HepG2 (cell line): Measurements from ENCODE around the gene CFAP221. TPM values are rescaled to one million over a fixed set of nuclear protein-coding genes. Genes with fewer than 3 reads are reported as not detected.

Experiments
- BRF2 ChIP-seq: sonication (generic); formaldehyde crosslinking; IDR thresholded peaks from 2 replicates; pipeline ENCODE4 v1.8.1; 2022; ENCODE audit warnings: mild to moderate bottlenecking, missing genetic modification reagents
- MAX ChIP-seq: IDR thresholded peaks from 2 replicates; pipeline ENCODE4 v1.6.1; 2012; ENCODE audit warnings: inconsistent platforms
- MLX ChIP-seq: IDR thresholded peaks from 2 replicates; pipeline ENCODE4 v1.6.1; 2016
- MXD1 ChIP-seq: sonication (generic); formaldehyde crosslinking; IDR thresholded peaks from 2 replicates; pipeline ENCODE4 v1.4.0; 2020; ENCODE audit warnings: mild to moderate bottlenecking, missing genetic modification reagents
- PCBP1 ChIP-seq: fragments of 200-400 bp; formaldehyde crosslinking; IDR thresholded peaks from 2 replicates; pipeline ENCODE4 v1.6.1; 2017; ENCODE audit warnings: mild to moderate bottlenecking, low read depth, low read length, borderline replicate concordance
- RAD51 ChIP-seq: fragments of 450-650 bp; IDR thresholded peaks from 2 replicates; pipeline ENCODE4 v1.6.1; 2016; ENCODE audit warnings: borderline replicate concordance
- SAP130 ChIP-seq: IDR thresholded peaks from 2 replicates; pipeline ENCODE4 v1.6.1; 2016; ENCODE audit warnings: low read depth
- SMC3 ChIP-seq: IDR thresholded peaks from 2 replicates; pipeline ENCODE4 v1.6.1; 2011; ENCODE audit warnings: low read length, improper control_type of control experiment
- TBX2 ChIP-seq: sonication (generic); formaldehyde crosslinking; IDR thresholded peaks from 2 replicates; pipeline ENCODE4 v1.5.0; 2020; ENCODE audit warnings: missing genetic modification reagents, mild to moderate bottlenecking, borderline replicate concordance
- ZKSCAN5 ChIP-seq: sonication (generic); formaldehyde crosslinking; IDR thresholded peaks from 2 replicates; pipeline ENCODE4 v1.5.1; 2020; ENCODE audit warnings: mild to moderate bottlenecking, missing genetic modification reagents
- ZNF30 ChIP-seq: sonication (generic); formaldehyde crosslinking; IDR thresholded peaks from 2 replicates; pipeline ENCODE4 v1.5.0; 2020; ENCODE audit warnings: mild to moderate bottlenecking, missing genetic modification reagents
- ZNF580 ChIP-seq: IDR thresholded peaks from 2 replicates; pipeline ENCODE4 v1.6.1; 2016; ENCODE audit warnings: low read depth, borderline replicate concordance
- ZNF776 ChIP-seq: sonication (generic); formaldehyde crosslinking; IDR thresholded peaks from 2 replicates; pipeline ENCODE4 v1.4.0; 2020; ENCODE audit warnings: mild to moderate bottlenecking, missing genetic modification reagents
- ZNF782 ChIP-seq: sonication (generic); formaldehyde crosslinking; IDR thresholded peaks from 2 replicates; pipeline ENCODE4 v1.4.0; 2020; ENCODE audit warnings: missing genetic modification reagents, mild to moderate bottlenecking, borderline replicate concordance
- ZNF788 ChIP-seq: sonication (generic); formaldehyde crosslinking; IDR thresholded peaks from 2 replicates; pipeline ENCODE4 v1.5.0; 2020; ENCODE audit warnings: mild to moderate bottlenecking, missing genetic modification reagents, borderline replicate concordance
- polyA plus RNA-seq, 8 experiments: library from polyadenylated mRNA; depleted of rRNA in 3 of 8; stranded (reverse) in 7 of 8; unstranded in 1 of 8; fragments of >200 nt; fragmentation: Illumina TruSeq in 4 of 8; extraction: Trizol in 4 of 8; gene quantifications; 2 replicates each; pipeline versions ENCODE4 v1.2.1 to v1.2.3, GENCODE V29; 2011 to 2016; ENCODE audit warnings: low read depth in 4 of 8, missing spikeins in 1 of 8, mixed read lengths in 1 of 8; ENCODE audit not compliant: insufficient read depth in 1 of 8
- total RNA-seq, 5 experiments: library from RNA; depleted of rRNA; stranded (reverse); fragments of >200 nt; fragmentation: Illumina TruSeq; extraction: Trizol; gene quantifications; 2 replicates each; pipeline ENCODE4 v1.2.3, GENCODE V29; 2016; ENCODE audit warnings: low read depth in 1 of 5
- TF ChIP-seq, protein P1 (sequence below): sonication (generic); formaldehyde crosslinking; IDR thresholded peaks from 2 replicates; pipeline ENCODE4 v1.5.1; 2020; ENCODE audit warnings: mild to moderate bottlenecking, missing genetic modification reagents, borderline replicate concordance

Gene CFAP221
- total and polyA plus RNA-seq, 2 of the 13 experiments (the other 11 are each of a cell fraction or from before 2014, with no cell fraction given), result not detected

DNA sequence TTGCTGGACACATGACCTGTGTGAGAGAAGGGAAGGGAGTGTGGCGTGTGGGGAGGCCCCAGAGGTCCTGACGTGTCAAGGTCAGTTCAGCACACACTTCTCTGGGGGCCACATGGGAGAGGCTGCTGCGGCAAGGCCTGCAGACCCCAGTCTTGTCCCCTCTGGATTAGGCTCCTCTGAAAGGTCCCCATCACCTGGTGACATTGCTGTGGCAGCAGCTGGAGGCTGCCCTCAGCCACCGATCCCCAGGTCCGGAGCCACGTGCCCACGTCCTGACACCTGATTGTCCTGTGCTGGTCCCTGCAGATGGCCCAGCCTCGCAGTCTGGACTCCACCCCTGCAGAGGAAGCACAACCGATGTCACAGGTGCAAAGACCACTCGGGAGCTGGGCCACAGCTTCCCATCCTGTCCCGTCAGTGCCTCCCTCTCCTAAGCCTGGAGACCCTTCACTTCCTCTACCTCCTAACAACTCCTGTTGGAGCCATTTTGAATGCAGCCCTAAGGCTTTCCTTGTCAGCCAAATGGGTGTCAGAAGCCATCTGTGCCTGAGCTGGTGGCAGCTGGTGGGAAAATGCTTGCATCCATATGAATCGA is 147.5 kb downstream of the CFAP221 start (continued):
- TF ChIP-seq ZNF580 (CRISPR knock-in tag), result peak; percentile 81; the same call in 1 of the 2 replicates
- no peak for TF ChIP-seq PCBP1
- TF ChIP-seq MXD1 (CRISPR knock-in tag), result no peak
- TF ChIP-seq ZNF788 (CRISPR knock-in tag), result peak; percentile 59
- TF ChIP-seq ZNF782 (CRISPR knock-in tag), result 0 out of 2 replicates have a peak, but pooled peaks have one; percentile 31
- TF ChIP-seq MLX (CRISPR knock-in tag), result peak; percentile 70
- TF ChIP-seq SMC3, result no peak
- no peak for TF ChIP-seq ZKSCAN5 (CRISPR knock-in tag)
- no peak for TF ChIP-seq BRF2 (CRISPR knock-in tag)
- 0 out of 2 replicates have a peak, but pooled peaks have one; percentile 14 for TF ChIP-seq ZNF776 (CRISPR knock-in tag)
- TF ChIP-seq, protein P1, sequence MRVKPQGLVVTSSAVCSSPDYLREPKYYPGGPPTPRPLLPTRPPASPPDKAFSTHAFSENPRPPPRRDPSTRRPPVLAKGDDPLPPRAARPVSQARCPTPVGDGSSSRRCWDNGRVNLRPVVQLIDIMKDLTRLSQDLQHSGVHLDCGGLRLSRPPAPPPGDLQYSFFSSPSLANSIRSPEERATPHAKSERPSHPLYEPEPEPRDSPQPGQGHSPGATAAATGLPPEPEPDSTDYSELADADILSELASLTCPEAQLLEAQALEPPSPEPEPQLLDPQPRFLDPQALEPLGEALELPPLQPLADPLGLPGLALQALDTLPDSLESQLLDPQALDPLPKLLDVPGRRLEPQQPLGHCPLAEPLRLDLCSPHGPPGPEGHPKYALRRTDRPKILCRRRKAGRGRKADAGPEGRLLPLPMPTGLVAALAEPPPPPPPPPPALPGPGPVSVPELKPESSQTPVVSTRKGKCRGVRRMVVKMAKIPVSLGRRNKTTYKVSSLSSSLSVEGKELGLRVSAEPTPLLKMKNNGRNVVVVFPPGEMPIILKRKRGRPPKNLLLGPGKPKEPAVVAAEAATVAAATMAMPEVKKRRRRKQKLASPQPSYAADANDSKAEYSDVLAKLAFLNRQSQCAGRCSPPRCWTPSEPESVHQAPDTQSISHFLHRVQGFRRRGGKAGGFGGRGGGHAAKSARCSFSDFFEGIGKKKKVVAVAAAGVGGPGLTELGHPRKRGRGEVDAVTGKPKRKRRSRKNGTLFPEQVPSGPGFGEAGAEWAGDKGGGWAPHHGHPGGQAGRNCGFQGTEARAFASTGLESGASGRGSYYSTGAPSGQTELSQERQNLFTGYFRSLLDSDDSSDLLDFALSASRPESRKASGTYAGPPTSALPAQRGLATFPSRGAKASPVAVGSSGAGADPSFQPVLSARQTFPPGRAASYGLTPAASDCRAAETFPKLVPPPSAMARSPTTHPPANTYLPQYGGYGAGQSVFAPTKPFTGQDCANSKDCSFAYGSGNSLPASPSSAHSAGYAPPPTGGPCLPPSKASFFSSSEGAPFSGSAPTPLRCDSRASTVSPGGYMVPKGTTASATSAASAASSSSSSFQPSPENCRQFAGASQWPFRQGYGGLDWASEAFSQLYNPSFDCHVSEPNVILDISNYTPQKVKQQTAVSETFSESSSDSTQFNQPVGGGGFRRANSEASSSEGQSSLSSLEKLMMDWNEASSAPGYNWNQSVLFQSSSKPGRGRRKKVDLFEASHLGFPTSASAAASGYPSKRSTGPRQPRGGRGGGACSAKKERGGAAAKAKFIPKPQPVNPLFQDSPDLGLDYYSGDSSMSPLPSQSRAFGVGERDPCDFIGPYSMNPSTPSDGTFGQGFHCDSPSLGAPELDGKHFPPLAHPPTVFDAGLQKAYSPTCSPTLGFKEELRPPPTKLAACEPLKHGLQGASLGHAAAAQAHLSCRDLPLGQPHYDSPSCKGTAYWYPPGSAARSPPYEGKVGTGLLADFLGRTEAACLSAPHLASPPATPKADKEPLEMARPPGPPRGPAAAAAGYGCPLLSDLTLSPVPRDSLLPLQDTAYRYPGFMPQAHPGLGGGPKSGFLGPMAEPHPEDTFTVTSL (CRISPR knock-in tag), result no peak
- peak; percentile 92 for TF ChIP-seq MAX
- TF ChIP-seq ZNF30 (CRISPR knock-in tag), result no peak
- no peak; the same call in 1 of the 2 replicates for TF ChIP-seq SAP130 (CRISPR knock-in tag)
- no peak for TF ChIP-seq RAD51
- TF ChIP-seq TBX2 (CRISPR knock-in tag), result 0 out of 2 replicates have a peak, but pooled peaks have one; percentile 50
